GM18861 (cell line): ENCODE data around the gene TNIP3.
A peak's percentile ranks its signal among the peaks of the same experiment; 100 is the strongest.

Experiments
- ATAC-seq: cut with Tn5 transposase; IDR thresholded peaks from one replicate; pipeline ENCODE4 v1.9.1; 2021; ENCODE audit not compliant: unreplicated experiment

The TNIP3 gene

GRCh38 chr4:121140716-121141460, 23.2 kb downstream of the TNIP3 start:
- ATAC-seq: no peak

GRCh38 chr4:121139533-121140222, 24.4 kb downstream of the TNIP3 start:
- ATAC-seq: peak; percentile 49

GRCh38 chr4:121138039-121138825, 25.9 kb downstream of the TNIP3 start:
- ATAC-seq: no peak

DNA sequence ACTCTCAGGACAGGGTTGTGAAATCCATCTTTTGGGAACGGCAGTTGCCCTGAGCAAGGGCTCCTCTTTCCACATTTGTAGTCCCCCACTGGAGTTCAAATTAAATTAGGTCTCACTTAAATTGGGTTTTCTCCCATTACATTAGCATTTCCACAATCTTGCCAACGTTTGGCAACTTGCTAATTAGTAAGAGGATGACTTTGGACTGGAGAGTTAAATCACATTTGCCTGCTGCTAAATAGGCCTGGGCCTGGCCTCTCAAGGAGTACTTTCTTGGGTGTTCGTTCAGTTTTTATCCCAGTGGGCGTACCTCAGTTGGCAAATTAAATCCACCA, 33.8 kb downstream of the TNIP3 start:
- ATAC-seq: no peak

DNA sequence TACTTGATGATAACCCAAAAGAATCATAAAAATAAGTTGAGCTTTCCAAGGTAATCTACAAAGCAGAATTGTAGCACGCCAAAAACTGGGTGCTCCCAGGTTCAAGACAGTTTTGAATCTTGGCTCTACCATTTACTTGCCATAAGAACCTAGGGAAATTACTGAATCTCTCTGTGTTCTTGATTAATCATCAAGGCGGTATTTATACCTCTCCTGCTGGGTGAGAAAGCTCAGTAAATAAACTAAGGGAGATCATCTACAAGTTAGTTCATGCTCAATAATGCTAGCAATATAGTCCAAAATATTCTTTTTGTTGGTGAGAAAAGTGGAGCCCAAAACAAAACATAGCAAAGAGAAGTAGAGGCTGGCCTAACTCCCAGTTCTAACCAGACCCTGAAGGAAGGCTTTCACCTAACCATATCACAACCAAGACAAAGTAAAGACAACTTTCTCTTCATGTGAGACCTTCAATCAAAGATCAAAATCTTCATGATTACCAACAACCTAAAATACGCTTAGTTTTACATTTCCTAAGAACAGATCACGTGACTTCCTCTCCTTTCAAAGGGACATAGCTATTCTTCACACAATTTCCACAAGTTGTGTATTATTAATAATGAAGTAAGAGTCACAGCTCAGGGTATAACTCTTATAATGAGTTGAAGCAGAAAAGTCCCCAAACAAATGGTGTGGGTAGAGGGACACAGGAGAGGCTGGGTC, 34.4 kb downstream of the TNIP3 start:
- no peak for ATAC-seq

GRCh38 chr4:121127100-121127499, 37.0 kb downstream of the TNIP3 start:
- no peak for ATAC-seq

DNA sequence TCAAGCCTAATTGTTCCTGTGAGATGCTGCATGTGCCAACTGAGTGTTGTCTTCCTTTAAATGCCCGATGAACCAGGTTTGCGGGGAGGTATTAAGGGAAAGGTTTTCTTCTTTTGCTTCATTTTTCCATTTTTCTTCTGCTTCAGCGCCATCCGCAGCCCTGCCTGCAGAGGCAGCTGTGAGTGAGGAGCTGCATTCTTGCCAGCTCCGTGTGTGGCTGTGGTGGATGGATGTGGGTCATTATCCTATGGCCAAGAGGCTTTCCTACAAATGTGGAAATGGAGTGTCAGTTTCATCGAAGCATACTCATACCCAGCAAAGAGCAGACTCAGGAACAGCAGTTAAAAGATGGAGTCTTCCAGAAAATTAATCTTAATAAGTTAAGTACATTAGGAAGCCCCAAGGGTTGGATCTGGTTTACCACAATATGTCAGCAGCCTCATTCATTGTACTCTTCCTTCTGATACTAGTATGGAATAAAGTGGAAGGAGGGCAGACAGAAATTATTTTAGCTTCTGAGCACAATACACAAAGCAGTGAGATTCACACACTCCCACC, 37.6 kb downstream of the TNIP3 start:
- no peak for ATAC-seq

GRCh38 chr4:121125498-121125885, 38.6 kb downstream of the TNIP3 start:
- ATAC-seq: no peak

- ATAC-seq: no peak
Measured at GRCh38 chr4:121122661-121123060, 41.5 kb downstream of the TNIP3 start.

DNA sequence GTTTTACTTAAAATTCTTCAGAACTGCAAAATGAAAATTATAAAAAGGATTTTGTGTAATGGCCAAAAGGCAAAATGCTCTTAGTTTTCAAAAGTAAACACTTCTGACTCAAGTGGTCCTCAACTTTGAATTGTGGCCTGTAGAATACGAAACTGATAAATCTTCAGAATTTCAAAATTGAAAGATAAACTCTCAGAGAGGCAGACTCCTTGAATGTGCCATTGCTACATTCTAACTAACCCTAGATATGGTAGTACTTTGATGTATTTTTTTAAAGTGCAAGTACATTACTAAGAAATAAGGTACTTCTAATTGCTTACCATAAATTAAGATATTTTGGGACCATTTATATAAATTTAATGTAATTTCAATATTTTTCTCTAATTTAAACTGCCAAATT, 44.4 kb downstream of the TNIP3 start:
- no peak for ATAC-seq

- no peak for ATAC-seq
Measured at GRCh38 chr4:121118344-121118743, 45.8 kb downstream of the TNIP3 start.

DNA sequence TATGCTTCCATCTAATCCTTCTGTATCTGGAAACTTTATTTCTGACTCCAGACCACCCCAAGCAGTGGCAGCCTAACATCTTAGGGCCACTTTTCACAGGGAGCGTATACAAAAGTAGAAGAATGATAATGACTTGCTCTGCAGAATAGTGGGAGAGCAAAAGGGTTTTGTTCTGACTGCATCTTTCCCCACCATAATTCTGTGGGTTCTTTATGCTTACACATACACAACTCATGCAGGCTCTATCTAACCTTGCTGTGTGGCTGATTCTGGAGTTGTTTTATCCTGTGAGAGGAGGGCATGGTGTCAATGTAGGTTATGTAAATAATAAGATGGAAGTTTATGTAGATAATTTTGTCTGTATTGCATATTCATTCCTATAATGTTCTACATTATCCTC, 49.4 kb downstream of the TNIP3 start:
- ATAC-seq: no peak

GRCh38 chr4:121112530-121112929, 51.6 kb downstream of the TNIP3 start:
- ATAC-seq: no peak

DNA sequence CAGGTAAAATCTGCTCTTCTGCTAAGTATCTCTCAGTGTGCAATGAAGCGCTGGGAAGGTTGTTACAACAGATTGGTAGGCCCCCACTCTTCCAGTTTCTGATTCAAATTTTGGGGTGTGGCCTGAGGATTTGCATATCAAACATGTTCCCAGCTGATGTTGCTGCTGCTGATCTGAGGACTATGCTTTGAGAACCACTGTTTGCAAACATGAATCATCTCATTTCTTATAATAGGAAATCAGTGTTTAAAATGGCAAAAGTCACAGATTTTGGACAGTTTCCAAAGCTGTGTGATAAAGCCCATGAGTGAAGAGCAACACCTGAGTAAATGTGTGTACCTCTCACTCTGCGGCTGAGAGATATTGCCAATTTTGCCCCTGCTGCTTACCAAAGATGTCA, 55.6 kb downstream of the TNIP3 start:
- no peak for ATAC-seq

DNA sequence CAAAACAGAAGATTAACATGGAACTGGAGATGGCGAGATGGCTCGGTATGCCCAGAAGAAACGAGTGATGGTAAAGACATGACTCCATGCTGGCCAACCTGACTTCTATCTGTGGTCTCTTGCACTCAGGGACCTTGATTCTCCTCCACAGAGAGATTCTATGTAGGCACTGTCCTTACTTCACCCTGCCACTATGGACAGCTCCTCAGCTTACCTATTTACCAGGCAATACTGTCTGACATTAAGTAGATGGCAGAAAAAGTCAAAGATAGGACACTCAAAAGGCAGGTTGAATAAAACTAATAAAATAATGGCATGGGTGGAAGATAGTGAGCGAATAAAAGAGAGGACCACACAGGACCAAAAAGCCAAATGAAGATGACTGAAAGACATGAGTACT, 56.6 kb downstream of the TNIP3 start:
- ATAC-seq: no peak

DNA sequence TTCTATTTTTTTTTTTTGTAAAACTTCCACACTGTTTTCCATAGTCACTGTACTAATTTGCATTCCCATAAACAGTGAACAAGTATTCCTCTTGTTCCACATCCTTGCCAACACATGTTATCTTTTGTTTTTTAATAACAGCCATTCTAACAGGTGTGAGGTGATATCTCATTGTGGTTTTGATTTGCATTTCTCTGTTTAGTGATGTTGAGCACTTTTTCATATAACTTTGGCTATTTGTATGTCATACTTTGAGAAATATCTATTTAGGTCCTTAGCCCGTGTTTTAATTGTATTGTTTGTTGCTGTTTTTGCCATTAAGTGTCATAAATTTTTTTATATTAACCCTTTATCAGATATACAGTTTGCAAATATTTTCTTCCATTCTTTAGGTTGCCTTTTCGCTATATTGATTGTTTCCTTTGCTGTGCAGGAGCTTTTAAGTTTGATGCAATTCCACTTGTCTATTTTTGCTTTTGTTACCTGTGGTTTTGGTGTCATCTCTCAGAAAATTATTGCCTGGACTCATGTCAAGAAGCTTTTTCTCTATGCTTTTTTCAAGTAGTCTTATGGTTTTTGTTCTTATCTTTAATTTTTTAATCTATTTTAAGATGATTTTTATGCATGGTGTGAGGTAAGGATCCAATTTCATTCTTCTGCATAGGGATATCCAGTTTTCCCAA, 63.9 kb downstream of the TNIP3 start:
- no peak for ATAC-seq

DNA sequence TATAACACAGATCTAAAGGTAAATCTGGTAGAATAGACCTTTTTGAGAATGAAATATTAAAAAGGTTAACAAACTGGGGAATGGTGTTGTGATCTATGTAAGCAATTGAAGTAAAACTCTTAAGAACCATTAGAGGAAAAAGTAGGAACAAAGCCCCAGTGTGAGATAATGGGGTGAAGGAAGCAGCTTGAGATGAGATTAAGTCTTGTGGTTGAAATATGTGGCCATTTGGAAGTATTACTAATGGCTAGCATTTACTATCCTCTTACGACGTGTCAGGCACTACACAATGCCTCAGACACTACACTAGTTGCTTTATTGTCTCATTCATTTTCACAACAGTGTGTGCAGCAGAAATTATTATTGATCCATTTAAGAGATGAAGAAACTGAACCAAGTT, 65.9 kb downstream of the TNIP3 start:
- no peak for ATAC-seq

DNA sequence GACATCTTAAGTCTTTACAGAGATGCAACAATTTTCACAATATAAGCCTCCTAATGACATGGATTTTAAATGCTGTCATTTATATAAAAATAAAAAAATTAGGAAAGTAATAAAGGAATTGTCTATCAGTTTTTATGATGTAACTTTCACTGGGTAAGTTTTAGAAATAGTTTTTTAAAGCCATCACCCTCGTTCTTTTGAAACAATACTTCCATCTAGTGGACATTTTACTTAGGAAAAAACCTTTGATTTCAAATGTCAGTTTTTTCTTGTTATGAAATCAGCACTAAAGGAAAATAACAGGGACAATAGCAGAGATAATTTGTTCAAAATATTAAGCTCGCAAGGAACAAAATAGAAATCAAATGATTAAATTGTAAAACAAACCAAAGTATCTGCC, 67.5 kb downstream of the TNIP3 start:
- no peak for ATAC-seq

GRCh38 chr4:121096191-121096590, 67.9 kb downstream of the TNIP3 start:
- no peak for ATAC-seq

GRCh38 chr4:121094297-121094966, 69.7 kb downstream of the TNIP3 start:
- no peak for ATAC-seq
